Measurements from ENCODE around the gene BCAS2. TPM values are rescaled to one million over a fixed set of nuclear protein-coding genes. Genes with fewer than 3 reads are reported as not detected.

Gene BCAS2
- total RNA-seq, 1 experiment from 2014 or later = 43.1 TPM

- in situ Hi-C loops (cut with HindIII; ENCODE audit: low pct_unique_long_range_greater_than_20kb, low sequenced_read_pairs) = no loop called here
These were observed 56.5 kb downstream of the BCAS2 start for GRCh38 chr1:114524944-114525343.

GRCh38 chr1:114522264-114522575 lies 59.2 kb downstream of the BCAS2 start:
- in situ Hi-C loops (cut with HindIII; ENCODE audit: low pct_unique_long_range_greater_than_20kb, low sequenced_read_pairs) = no loop called here
- no peak for DNase-seq (ENCODE audit: low read depth, low spot score)

More at GRCh38 chr1:114524944-114525343, 56.5 kb downstream of the BCAS2 start:
- DNase-seq (ENCODE audit: low read depth, low spot score) = no peak

GRCh38 chr1:114521396-114522263 lies 59.8 kb downstream of the BCAS2 start:
- DNase-seq (ENCODE audit: low read depth, low spot score) = no peak
- in situ Hi-C loops (cut with HindIII; ENCODE audit: low pct_unique_long_range_greater_than_20kb, low sequenced_read_pairs) = no loop called here

Other genes starting within 250 kb of the BCAS2 start
- gene TRIM33, start 70.4 kb downstream of the BCAS2 start, total RNA-seq (2014; rRNA removed; shearing (Covaris generic)) = 34.7 and 38.8 TPM in 2 replicates
- gene DENND2C, start 88.4 kb upstream of the BCAS2 start, total RNA-seq (2014; rRNA removed; shearing (Covaris generic)) = 0.74 and 1.1 TPM in 2 replicates
- 0.27 TPM in 1 of 2 replicates, not detected in the other for gene AMPD1, start 113.9 kb upstream of the BCAS2 start, total RNA-seq (2014; rRNA removed; shearing (Covaris generic))
- 69.2 and 70.4 TPM in 2 replicates for gene NRAS, start 135.2 kb upstream of the BCAS2 start, total RNA-seq (2014; rRNA removed; shearing (Covaris generic))
- 267 and 294 TPM in 2 replicates for gene CSDE1, start 176.4 kb upstream of the BCAS2 start, total RNA-seq (2014; rRNA removed; shearing (Covaris generic))
- gene SIKE1, start 199.1 kb upstream of the BCAS2 start, total RNA-seq (2014; rRNA removed; shearing (Covaris generic)) = 48.1 and 54.0 TPM in 2 replicates